NCI-H446 treated with DMSO at 0.1 percent for 48 hours (cell line): ENCODE results near the gene DPY19L3.
"Not testable (repeated sequence)": the region's sequence is repeated elsewhere in the genome, so short reads cannot be mapped to it uniquely, and the experiment has no call there.

Experiments
- DNase-seq: peaks from one replicate; lab custom pipeline; 2025; lab: John Stamatoyannopoulos, UW

DPY19L3 gene

DNA sequence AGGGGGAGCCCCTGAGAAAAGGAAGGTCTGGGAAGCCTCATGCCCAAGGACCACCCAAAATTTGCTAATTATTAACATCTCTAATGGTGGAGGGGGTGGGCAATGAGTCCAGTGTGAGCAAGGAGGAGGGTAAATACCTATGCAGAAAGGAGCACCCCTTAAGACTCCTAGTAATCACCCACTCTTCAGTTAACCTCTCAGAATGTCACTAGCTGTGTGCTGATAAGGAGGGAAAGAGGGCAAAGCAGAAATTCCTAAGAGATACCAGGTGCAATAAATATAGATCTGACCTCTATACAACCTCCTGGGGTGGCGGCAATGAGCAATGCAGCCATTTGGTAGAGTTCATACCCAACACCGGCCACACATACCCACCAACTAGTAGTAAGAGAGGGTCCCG is 12.7 kb upstream of the DPY19L3 start:
- no peak for DNase-seq

DNA sequence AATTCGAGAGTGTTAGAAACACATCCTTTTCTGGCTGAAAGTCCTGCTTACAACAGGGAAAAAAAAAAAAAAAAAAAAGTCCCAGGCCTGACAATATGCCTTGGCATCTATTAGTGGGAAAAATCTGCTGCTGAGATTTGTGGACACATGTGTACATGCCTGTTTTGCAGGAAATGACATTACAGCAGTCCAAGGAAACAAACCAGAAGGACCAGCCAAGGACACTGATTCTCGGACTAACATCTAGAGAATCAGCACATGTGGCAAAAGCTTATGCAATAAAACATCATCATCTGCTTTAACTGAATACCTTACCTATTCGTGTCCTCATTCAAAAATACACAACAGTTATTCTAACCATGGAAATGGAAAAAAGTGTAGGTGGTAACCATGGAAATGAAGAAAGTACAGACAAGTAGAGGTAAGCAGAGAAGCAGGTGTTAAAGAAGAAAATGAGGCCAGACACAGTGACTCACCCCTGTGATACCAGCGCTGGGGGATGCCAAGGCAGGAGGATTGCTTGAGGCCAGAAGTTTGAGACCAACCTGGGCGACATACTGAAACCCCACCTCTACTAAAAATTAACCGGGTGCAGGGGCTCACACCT is 9.4 kb upstream of the DPY19L3 start:
- DNase-seq, result no peak

DNA sequence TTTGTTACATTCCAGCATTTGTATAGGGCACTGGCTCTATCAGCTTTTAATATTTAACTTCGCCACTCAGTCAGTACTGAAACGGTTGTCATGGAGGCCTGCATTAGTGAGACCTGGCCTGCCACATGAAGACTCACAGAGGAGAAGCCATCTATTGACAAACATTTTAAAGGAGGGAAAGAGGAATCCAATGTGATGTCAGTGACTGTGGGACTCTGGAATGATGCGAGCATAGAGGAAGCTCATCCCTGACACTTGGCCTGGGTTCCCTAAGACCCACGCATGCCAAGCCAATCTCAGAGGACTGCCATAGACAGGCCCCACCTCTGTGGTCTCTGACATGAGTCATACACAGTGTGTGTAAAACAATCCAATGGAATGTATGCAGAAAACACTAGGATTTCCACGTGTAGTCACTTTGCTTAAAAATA is 7.9 kb upstream of the DPY19L3 start:
- DNase-seq, result no peak

DNA sequence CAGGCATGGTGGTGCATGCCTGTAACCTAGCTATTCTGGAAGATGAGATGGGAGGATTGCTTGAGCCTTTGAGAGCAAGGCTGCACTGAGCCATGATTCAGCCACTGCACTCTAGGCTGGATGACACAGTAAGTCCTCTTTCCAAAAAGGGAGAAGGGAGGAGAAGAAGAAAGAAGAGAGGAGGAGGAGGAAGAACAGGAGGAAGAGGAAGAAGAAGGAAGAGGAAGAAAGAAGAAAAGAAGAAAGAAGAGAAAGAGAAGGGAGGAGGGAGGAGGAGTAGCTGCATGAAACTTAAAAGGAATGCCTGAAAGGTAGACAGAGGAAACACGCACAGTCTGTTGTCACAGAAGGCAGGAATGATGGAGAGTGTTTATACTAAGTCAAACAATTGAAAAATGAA is 3.6 kb upstream of the DPY19L3 start:
- DNase-seq, result no peak

GRCh38 chr19:32403291-32403995 is 2.1 kb upstream of the DPY19L3 start:
- no peak for DNase-seq

DNA sequence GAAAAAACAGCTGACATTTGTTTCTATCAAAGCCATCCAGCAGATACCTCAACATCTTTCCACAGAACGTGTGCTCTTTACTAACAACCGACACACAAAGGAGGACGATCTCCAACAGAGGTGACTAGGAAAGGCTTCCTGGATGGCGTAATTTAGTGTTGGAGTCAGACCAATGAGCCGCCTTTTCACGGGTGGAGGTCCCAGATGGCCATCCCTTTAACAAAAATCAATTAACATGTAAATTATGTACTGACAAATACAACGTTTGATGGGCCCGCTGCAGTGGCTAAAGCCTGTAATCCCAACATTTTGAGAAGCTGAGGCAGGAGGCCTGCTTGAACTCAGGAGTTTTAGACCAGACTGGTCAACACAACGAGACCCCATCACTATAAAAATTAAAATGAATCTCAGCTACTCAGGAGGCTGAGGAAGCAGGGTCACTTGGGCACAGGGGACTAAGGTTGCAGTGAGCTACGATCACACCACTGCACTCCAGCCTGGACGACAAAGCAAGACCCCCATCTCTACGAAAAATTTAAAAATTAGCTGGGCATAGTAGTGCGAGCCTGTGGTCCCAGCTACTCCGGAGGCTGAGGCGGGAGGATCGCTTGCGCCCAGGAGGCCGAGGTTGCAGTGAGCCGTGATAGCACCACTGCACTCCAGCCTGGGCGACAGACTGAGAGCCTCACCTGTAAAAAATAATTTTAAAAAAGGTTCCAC is 1.2 kb upstream of the DPY19L3 start:
- no peak for DNase-seq

- DNase-seq, result no peak
Measured at GRCh38 chr19:32404933-32405430, 588 bp upstream of the DPY19L3 start.

DNA sequence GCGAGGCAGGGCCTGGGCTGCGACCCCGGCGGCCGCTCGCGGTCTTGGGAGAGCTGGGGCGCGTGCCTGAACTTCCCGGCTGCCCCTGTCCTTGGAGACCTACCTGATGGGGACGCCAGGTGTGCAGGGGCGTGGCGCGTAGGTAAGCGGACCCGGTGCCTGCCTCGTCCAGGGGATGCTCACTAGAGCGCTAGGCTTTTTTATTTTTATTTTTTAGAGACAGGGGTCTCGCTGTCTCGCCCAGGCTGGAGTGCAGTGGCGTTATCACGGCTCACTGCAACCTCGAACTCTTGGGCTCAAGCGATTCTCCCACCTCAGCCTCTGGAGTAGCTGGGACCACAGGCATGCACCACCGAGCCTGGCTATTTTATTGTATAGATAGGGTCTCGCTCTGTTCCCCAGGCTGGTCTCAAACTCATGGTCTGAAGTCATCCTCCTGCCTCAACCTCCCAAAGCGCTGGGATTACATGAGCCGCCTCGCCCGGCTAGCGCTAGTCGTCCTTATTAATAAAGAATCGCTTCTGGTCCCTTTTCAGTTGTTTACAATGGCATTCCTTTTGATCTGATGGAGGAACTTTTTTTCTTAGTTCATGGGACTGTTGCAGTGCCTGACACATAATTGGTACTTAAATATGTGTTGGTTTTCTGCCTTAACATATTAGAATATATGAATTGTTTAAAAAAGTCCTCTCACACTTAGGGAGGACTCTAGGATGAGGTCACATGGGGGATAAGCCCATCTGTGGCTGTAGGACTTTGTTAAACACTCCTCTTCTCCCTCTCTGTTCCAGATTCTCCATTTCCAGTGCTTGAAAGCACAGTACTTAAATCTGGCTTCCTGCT is 812 bp downstream of the DPY19L3 start:
- peak; percentile 42 for DNase-seq

DNA sequence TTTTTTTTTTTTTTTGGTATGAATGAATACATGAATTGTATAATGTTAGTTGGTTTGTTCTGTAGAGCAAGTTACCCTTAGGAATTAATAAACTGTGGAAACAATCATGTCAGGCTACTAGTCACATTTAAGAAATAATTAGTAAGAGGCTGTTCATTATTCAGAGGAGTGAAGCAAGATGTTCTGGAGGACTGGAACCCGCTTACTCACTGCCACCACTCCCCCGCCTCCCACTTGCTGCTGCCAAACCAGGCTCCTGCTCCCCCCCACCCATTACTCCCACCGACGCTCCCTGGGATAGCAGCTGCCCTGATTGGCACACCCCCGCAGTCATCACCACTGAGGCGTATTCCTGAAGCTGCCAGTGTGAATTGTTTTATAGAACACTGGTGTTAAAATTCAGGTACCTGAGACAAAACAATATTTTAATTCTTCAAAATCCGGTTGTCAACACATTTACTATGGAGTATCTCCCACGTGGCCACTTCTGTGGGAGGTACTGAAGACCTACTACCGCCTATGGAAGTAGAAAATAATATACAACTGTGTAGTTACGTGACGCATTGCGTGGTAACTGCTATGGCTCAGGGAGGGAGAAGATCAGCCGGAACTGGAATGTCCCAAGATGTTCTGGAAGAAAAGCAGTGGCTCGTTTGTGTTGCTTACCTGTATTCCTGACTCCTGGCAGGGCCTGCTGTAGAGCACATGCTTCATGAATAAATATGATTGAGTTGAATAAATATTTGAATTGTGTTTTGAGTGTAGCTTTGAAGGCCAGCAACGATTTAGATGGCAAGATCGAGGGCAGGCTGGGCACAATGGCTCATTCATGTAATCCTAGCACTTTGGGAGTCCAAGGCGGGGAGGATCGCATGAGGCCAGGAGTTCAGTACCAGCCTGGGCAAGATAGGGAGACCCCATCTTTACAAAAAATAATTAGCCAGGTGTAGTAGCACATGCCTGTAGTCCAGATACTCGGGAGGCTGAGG is 1.7 kb downstream of the DPY19L3 start:
- peak; percentile 42 for DNase-seq

GRCh38 chr19:32415246-32415645 is 9.7 kb downstream of the DPY19L3 start:
- DNase-seq, result no peak

DNA sequence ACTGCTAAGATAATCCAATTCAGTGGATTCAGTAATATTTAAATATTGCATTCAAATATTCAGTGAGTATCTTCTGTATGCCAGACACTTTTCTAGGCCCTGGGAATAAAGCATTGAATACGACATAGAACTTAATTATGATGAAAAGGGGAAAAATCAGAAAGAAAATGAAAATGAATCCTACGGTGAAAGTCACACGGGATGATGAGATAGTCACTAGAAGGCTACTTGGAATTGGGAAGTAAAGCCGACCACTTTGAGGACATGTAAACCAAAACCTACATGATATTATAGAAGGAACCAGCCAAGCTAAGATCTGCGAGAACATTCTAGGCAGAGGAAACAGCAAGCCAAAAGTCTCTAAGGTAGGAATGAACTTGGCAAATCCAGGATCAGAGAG is 10.1 kb downstream of the DPY19L3 start:
- no peak for DNase-seq

DNA sequence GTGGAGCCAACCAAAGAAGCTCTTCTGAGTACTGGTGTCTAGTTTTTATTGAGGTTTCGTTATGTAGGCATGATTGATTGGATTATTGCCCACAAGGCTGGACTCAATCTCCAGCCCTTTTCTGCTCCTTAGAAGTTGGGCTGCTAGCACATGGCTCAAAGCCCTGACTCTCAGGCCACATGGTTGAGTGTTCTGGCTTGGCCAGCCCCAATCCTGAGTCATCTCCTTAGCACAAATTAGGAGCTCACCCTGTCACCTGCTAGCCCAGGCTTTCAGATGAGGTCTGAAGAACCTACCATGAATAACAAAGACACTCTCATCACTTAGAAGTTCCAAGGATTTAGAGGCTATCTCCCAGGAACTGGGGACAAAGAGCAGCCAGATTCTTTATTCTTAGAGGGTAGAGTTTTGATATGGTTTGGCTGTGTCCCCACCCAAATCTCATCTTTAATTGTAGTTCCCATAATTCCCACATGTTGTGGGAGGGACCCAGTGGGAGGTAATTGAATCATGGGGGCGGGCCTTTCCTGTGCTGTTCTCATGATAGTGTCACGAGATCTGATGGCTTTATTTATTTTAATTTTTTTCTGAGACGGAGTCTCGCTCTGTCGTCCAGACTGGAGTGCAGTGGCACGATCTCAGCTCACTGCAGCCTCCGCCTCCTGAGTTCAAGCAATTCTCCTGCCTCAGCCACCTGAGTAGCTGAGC is 11.3 kb downstream of the DPY19L3 start:
- DNase-seq, result peak; percentile 35

DNA sequence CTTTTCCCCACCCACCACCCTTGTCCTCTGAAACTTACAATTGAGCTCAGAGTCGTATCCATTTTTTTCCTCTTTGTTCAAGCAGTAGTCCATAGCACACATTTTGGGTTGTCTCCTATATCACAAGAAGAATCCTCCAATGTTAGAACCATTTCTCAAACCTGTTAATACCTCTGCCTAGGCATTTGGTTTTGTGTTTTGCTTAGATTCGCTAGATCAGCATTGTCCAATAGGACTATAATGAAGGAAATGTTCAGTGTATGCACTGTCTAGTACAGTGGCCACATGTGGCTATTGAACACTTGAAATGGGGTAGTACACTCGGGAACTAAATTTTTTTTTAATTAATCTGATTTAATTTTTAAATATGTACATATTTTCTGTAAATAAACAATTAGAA is 12.6 kb downstream of the DPY19L3 start:
- no peak for DNase-seq

- DNase-seq, result no peak
Measured at GRCh38 chr19:32421589-32422361, 16.2 kb downstream of the DPY19L3 start.

GRCh38 chr19:32422435-32422834 is 16.9 kb downstream of the DPY19L3 start:
- no peak for DNase-seq

DNA sequence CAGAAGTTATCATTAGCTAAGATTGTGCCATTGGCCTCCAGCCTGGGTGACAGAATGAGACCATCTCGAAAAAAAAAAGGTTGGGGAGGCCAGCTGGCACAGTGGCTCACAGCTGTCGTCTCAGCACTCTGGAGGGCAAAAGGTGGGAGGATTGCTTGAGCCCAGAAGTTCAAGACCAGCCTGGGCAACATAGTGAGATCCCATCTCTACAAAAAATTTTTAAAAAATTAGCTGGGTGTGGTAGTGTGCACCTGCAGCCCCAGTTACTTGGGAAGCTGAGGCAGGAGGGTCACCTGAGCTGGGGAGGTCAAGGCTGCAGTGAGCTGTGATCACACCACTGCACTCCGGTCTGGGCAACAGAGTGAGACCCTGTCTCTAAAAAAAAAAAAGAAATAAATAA is 18.4 kb downstream of the DPY19L3 start:
- not testable (repeated sequence) for DNase-seq

- peak; percentile 50 for DNase-seq
Measured at GRCh38 chr19:32427536-32427935, 22.0 kb downstream of the DPY19L3 start.

- no peak for DNase-seq
Measured at GRCh38 chr19:32436692-32437091, 31.1 kb downstream of the DPY19L3 start.

DNA sequence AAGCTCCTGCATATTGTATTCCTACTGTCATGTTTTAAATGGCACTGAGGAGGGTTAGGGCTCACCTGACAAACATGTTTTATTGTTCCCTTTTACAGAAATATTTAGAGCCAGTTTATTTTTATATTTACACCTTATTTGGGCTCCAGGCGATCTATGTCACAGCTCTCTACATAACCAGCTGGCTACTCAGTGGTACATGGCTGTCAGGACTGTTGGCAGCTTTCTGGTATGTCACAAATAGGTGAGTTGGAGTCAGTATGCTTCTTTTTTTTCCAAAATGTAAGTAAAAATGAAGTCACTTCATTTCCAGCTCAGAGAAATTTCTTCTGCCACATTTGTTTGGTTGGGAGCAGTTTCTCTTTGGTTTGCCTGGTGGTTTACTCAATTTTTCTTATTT is 31.5 kb downstream of the DPY19L3 start:
- no peak for DNase-seq
